SKM-1 (cell line): ENCODE data around the gene PRDM13.
A peak's percentile ranks its signal among the peaks of the same experiment; 100 is the strongest.

Source experiments
- DNase-seq: peaks from one replicate; lab custom pipeline; 2025; ENCODE audit not compliant: unreplicated experiment; lab: John Stamatoyannopoulos, UW

The PRDM13 gene

DNA sequence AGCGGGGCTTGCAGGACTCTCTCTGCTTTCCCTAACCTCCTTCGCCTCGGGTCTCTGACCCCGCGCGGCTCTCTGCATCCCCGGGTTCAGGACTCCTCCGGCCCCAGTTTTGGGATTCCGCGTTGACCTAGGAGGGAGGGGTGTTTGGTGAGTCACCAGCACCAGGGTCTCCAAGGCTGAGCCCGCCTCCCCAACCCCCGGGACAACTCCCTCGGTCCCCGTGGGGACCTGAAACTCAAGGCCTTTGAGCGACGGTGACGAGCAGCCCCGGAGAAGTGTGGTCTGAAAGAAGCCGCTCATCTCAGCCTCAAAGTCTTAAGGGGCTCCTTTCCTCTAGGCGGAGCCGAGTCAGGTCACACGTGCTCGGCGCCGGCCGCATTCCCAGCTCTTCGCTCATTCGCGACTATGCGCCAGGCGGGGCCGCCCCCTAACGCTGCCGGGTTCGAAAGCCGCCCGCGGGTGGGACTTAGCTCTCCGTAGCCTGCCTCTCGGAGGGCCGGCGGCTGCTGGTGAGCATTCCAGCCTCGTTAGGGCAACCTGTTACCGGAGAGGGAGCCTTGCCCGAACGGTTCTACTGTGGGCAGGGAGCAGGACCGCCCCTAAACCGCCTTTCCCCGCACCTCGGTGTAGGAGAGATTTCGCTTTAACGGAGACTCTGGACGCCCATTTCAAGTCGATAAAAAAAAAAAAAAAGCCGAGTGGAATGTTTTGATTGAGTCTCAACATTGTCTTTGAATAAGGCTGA, 3.0 kb upstream of the PRDM13 start:
- DNase-seq, result no peak

DNA sequence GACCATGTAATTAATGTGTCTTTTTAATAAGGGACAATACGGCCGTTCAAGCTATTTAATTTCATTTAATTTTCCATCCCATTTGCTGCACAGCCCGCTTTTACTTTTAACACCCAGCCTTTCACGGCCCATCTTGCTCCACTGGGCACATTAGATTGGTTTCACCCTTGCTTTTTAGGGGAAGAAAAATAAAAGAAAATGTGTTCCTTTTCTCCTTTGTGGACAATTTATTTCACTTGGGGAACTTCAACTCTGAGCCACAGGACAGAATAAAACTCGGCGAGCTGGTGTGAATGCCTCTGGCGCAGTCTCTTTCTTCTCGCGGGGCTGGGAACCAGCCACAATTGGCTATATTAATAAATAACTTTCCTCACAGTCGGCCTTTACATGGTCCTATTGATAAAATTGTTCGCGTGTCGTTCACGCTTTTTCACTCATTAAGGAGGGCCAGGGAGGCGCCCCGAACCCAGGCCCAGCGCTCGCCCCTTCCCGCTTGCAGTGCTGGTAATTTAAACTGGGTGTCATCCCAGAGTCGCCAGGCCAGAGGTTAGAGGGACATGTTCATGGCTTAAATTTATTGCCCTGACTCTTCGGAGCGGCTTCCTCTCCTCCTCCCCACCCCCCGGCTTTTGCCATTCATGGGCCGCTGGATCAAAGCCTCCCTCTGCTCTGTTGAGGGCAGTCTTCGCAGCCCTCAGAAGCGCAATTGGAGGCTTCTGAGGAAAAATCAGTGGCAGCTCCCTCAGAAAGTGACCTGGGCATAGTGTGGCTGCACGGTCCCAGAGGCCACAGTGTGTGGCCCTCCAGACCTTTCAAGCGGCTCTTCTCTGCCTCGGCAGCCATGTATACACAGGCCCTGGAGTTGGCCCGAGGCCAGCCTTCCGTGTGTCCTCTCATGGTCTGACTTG, 2.2 kb upstream of the PRDM13 start:
- DNase-seq, result no peak

DNA sequence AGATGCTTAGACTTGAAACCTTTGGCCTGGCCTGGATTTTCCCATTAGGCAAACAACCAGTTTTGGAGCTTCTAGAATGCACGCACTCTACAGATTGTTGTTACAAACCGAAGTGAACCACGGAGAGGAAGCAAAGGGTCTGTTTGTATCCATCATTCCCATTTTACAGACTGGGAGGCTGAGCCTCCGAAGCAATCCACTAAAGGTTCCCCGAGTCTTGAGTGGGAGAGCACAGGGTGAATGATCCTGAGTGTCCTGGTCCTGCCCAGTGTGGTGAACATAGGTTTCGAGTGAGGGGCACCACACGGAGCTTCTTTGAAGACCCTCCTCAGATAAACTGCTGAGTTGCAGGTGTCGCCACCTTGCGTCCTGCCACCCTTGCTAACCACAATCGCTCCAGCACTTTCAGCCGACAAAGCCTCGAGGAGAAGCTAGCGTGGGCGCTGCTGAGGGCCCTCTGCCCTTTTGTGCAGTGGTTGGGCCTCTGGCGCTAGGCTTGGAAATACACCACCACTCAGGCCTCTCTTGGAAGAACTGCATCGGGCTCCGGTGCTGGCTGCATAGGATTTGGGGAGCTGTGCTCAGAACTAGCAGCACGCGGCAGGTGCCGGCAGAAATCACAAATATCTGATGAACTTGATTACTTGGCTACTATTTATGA, 1.4 kb upstream of the PRDM13 start:
- no peak for DNase-seq

DNA sequence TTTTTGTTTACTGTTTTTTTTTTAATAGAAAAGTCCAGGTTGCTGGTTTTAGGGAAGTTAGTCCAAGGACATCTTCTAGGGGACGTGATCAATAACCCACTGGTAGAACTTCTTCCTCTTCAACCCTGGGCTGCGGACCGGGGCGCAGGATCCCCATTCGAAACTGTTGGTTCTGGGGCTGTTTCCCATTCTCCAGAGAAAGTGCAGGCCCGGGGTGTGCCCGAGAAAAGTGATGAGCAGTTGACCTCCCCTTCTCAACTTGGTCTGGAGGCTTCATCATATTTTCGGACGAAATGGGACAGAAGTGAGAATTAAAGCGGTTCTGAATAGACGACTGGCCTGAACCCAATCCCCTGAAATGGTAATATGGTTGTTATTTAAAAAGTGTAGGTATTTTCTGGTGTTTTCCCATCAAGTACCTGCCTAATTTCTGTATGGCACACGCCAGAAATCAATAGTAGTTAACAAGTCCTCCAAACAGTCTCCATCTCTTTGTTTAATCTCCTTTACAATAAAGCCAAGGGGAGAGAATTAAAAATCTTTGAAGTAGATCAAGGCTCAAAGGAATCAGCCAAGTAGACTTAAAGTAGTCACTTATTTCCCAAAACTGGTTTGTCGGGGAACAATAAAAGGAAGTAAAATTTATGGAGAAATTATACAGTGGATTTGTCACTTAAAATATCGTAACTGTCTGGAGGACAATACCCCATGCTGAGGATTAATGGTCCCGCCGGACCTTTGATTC, 550 bp upstream of the PRDM13 start:
- DNase-seq, result no peak

DNA sequence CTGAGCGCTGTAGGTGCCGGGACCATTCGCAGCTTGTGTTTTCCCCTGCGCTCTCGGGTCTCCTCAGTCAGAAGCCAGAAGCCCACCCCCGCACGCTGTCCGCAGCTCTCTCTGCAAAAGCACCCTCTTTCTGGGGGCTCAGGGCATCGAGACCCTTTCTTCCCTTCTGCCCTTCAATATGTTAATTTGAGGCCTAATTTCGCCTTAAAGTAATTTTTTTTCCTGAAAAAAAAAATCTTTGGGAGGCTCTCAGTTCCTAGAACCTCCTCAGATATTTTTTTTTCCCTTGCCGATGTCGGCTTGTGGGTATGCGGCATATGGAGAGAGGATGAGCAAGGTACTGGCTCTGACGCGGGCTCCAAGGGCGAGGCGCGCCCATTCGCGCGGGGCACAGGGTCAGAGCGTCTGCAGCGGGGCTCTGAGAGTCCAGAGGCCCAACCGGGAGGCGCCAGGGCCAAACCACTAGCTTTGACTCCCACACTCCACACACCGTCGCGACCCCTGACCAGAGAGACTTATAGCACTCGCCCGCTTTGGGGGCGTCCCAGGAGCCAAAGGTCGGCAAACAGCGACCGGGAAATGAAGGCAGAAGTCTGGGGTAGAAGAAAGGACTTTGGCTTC, 893 bp downstream of the PRDM13 start:
- no peak for DNase-seq

DNA sequence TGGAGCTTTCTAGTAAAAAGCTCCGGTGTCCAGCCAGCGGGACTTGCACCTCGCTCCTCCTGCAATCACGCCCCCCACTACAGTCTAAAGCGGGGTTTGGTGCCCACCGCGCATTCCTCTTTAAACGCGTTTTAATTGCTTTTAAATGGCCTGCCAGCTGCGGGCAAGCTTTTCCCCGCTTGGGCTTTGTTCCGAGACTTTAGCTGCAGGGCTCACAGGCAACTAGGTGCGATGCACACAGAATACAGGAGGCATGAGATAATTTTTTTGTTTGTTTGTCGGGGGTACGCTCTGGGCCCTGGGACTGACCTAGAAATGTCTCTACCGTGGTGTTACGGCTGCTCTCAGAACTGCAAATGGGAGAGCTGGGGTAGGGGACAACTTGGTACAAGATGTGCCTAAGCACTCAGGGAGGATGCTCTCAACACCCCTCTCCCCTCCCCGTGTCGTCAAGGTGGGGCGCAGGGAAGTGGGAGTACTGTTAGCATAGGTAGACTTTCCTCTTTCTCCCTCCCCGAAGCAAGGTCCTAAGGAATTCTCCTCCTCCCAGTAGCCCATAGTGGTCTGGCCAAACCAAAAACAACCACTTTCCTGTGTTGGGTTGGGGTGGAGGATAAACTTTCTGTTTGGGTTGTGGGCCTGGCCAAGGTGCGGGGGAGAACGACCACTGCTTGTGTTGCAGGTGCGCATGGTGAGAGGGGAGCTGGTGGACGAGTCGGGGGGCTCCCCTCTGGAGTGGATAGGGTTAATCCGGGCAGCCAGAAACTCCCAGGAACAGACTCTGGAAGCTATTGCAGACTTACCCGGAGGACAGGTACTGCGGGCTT, 1.6 kb downstream of the PRDM13 start:
- DNase-seq, result no peak

DNA sequence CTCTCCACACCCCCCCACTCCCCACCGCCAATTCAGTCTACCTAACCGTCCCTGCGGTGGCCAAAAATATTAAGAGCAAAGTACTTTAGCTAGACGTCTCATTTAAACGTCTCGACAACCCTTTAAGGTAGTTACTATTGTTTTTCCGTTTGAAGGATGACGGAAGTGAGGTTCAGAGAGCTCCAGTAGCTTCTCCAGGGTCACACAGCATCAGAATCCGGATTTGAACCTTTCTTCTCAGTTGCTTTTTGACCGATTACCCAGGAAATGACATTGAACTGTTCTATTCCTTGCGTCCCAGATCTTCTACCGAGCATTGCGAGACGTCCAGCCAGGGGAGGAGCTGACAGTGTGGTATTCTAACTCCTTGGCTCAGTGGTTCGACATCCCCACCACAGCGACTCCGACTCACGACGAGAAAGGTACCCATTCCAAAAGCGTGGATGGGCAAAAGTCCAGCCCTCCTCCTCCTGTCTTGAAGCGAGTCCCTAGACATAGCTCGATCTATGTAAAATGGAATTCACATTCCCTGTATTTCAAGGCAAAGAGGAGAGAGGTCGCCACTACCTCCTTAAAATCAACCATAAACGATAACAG, 2.4 kb downstream of the PRDM13 start:
- DNase-seq, result no peak

DNA sequence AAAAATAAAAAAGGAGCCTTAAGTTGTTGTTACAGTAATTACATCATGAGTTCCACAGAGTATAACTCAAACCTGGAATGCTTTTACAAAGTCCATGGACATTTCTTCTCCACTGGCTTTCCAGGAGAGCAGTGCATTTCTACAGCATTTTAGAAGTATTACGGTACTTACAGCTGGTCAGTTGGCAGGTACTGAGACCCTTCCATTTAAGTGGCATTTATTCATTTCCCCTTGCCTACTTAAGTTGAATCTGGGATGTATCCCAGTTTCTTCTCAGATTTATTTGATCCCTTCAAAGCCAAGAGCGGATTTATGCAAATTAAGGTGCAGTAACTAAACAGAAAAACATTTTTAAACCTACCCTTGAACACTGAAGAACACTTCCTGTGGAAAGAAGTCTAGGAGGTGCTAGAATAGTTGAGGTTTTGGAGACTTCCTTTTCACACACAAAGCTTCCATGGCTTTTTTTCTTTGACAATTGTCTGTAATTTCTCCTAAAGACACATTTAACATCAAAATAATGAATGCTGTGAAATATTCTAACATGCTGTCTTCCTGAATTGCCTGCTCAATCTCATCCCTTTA, 3.4 kb downstream of the PRDM13 start:
- no peak for DNase-seq

DNA sequence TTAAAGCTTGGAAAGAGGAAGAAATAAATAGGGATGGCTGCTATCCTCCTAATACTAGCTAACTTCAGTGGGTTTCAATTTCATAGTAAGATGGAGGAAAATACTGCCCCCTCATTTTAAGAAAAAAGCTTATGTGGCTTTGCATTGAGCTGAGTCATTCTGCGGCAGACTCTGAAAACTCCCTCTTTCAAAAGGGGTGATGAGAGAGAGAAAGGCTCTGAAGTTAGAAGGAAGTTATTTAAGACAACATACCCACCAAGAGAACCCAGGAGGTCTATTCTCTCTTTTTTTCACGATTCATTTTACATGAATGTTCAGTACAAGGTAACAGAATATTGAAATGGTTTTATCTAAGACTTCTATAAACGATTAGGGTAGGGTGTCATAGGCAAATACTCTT, 4.5 kb downstream of the PRDM13 start:
- DNase-seq, result peak; percentile 19

DNA sequence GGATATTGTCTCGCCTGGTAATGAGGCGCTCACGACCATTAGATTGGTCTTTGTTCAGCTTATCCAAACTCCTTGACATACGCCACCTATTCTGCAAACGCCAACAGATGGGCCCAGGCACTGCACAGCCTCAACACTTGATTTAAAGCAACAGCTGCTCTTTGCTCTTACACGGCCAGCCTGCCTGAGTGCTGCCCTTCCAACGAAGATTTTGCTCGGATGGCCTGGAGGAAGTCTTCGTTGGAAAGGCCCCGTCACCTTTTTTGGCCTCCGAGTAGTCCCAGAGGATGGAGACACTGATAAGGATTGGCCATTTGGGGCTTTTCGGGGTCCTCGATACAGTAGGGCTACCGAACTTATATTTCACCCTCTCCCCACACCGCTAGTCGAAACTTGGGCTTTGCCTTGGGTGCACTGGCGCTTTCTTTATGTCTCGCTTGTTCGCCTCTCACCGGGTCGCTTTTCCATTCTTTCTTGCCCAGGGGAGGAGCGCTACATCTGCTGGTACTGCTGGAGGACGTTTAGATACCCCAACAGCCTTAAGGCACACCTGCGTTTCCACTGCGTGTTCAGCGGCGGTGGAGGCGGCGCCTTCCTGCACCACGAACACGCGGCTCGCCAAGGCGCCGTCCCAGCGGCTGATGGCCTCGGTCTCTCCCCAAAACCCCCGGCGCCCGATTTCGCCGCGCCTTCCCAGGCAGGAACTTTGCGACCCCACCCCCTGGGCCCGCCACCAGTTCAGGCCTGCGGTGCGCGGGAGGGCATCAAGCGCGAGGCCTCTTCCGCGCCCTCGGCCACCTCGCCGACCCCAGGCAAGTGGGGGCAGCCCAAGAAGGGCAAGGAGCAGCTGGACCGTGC, 6.1 kb downstream of the PRDM13 start:
- DNase-seq, result no peak

DNA sequence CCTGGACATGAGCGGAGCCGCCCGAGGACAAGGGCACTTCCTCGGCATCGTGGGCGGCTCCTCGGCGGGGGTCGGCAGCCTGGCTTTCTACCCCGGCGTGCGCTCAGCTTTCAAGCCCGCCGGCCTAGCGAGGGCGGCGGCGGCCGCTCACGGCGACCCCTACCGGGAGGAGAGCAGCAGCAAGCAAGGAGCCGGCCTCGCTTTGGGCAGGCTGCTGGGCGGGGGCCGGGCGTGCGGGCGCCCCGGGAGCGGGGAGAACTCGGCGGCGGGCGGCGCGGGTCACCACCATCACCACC, 6.7 kb downstream of the PRDM13 start:
- no peak for DNase-seq

DNA sequence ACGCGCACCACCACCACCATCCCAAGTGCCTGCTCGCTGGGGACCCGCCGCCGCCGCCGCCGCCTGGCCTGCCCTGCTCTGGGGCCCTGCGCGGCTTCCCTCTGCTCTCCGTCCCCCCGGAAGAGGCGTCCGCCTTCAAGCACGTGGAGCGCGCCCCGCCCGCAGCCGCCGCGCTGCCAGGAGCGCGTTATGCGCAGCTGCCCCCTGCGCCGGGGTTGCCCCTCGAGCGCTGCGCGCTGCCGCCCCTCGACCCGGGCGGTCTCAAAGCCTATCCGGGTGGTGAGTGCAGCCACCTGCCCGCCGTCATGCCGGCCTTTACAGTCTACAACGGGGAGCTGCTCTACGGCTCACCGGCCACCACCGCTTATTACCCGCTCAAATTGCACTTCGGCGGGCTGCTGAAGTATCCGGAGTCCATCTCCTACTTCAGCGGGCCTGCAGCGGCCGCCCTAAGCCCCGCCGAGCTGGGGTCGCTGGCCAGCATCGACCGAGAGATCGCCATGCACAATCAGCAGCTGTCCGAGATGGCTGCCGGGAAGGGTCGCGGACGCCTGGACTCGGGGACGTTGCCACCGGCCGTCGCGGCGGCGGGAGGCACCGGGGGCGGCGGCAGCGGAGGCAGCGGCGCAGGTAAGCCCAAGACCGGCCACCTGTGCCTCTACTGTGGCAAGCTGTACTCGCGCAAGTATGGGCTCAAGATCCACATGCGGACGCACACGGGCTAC, 7.2 kb downstream of the PRDM13 start:
- no peak for DNase-seq

DNA sequence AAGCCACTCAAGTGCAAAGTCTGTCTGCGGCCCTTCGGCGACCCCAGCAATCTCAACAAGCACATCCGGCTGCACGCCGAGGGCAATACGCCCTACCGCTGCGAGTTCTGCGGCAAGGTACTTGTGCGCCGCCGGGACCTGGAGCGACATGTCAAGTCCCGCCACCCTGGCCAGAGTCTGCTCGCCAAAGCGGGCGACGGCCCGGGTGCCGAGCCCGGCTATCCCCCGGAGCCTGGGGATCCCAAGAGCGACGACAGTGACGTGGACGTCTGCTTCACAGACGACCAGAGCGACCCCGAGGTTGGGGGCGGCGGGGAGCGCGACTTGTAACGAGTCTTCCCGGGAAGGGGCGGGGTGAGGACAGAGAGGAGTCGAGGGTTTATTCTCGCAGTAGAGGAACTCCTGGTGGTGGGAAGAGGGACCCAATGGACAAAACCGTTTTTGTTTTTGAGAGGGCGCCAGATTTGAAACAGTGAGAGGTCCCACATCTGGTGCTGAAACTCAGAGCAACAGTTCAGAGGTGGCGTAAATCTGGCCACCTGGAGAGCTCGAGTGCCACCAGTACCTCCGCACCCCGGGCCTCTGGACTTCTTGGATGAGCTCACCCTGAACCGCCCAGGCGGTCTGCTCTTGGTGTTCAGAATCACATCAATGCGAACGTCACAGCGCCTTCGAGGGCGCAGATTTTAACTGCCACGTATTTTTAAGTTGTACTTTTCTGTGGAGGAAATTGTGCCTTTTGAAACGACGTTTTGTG, 8.0 kb downstream of the PRDM13 start:
- peak; percentile 23 for DNase-seq

DNA sequence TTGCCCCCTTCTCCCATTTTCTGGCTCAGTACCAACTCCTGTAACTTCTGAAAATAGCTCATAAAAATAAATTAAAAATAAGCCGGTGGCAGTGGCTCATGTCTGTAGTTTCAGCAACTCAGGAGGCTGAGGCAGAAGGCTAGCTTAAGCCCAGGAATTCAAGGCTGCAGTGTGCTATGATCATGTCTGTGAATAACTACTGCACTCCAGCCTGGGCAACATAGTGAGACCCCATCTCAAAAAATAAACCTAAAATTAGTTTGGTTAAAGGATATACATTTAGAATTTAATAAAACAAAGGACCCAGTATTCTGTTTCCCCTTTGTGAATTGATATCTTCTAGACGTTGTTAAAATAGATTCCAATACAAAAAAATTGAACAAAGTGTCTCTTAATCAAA, 10.5 kb downstream of the PRDM13 start:
- no peak for DNase-seq

DNA sequence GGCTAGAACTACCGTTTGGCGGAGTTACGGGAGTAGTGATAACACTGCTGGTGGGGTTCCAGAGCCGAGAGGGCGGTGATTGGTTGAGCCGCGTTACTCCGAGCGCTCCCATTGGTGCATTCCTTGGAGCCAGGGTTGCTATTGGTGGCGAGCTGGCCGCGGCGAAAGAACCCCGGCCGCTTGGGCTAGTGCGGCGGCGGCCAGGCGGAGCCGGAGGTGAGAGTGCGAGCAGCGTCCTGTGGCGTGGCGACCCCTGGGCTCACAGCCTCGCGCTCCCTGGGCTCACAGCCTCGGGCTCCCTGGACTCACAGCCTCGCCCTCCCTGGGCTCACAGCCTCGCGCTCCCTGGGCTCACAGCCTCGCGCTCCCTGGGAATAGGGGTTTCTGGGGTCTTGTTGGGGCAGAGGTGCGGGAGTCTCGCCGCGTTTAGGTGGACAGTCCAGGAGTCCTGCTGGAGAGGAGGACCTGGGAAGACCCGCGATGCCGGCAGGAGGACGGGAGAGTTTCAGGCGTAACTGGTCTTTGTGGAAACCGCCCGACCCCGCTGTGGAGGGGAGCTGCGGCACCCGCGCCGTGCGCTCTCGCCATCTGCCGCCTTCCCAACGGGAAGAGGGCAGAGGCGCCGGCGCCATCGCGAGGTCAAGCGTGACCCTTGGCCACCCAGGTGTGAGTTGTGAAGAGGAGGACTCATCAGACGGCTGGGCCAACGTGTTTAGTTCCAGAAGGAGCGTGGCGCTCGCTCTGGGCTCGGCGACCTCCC, 12.2 kb downstream of the PRDM13 start:
- no peak for DNase-seq

DNA sequence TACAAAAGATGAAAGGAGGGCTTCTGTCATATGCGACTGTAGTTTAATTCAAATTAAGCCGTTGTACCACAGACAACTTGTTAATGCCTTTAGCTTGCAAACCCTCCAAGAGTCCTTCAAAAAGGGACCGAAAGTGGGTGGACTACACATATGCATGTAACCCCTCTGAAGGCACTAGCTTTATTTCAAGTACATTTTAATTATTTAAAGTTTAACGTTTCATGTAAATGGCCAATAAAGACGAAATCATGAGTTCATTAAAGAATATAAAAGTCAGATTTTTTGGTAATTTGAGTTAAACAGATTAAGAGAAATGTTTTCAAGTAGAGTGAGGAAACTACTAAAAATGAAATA, 12.8 kb downstream of the PRDM13 start:
- no peak for DNase-seq
